Measurements from ENCODE around the gene TBL1XR1.

DNA sequence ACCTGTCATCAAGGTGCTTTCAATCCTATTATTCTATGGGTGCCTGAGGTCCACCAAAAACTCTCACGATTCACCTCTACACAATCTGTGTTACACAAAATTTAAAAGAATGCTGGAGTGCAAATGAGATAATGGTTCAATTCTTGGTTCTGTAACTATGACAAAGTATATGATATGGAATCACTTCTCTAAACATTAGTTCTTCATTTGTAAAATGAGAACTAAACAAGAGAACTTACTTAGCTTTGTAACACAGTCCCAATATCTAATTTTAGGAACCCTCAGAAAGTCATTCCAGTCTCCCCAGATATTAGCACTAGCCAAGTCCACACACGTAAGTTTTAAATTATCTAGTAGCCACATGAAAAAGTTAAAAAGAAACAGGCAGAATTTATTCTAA is 111.5 kb downstream of the TBL1XR1 start:
- TF ChIP-seq CTCF (IDR thresholded peaks at IDR 0.05; ENCODE audit: insufficient read depth, low read length, poor library complexity, severe bottlenecking) (no peak), EZH2phosphoT487 (conservative IDR thresholded peaks at IDR 0.05; ENCODE audit: low read length) (no peak)
